NB4 (cell line): Measurements from ENCODE around the gene FLT4.

Experiments used
- DNase-seq: peaks from one replicate; pipeline ENCODE4 v3.0.0; 2010; ENCODE audit warnings: low read depth
- H3K4me3 ChIP-seq: one replicate; pipeline ENCODE4 v1.5.1; 2011; ENCODE audit warnings: mild to moderate bottlenecking, low read depth, low read length, moderate library complexity
- MYC ChIP-seq: IDR thresholded peaks from 2 replicates; pipeline ENCODE4 v1.6.1; 2011; ENCODE audit warnings: low read depth, low read length
- POLR2A ChIP-seq: IDR thresholded peaks from 2 replicates; pipeline ENCODE4 v1.6.1; 2011; ENCODE audit warnings: mild to moderate bottlenecking; ENCODE audit not compliant: insufficient read length; ENCODE audit errors: extremely low read depth
- TF ChIP-seq, protein P1 (sequence below): IDR thresholded peaks from 2 replicates; pipeline ENCODE4 v1.6.1; 2011; ENCODE audit warnings: low read depth, low read length
- TF ChIP-seq, protein P2 (sequence below): IDR thresholded peaks from one replicate; pipeline ENCODE4 v1.5.1; 2012; ENCODE audit warnings: low read depth, low read length

The FLT4 gene

DNA sequence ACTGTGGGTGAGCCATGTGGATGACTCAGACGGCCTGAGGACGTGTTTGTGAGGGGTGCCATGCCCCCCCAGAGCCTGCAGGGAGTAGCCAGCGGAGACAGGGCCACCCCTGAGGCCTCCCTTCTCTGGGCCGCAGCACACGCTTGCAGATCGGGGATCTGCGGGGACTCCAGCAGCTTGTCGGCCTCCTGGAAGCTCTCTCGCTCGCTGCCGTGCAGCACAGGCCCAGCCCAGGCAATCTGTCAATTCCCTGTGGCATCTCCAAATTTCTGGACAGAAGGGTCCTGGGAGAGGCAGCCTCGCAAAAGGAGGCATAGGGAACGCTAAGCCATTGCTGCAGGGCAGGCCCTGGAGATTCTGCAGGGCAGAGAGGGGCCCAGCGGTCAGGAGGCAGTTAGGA is 21.2 kb downstream of the FLT4 start:
- H3K4me3 ChIP-seq = no peak overlapping the region
- TF ChIP-seq MYC = no peak
- TF ChIP-seq, protein P1, sequence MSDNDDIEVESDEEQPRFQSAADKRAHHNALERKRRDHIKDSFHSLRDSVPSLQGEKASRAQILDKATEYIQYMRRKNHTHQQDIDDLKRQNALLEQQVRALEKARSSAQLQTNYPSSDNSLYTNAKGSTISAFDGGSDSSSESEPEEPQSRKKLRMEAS = no peak
- TF ChIP-seq POLR2A = no peak
- TF ChIP-seq, protein P2, sequence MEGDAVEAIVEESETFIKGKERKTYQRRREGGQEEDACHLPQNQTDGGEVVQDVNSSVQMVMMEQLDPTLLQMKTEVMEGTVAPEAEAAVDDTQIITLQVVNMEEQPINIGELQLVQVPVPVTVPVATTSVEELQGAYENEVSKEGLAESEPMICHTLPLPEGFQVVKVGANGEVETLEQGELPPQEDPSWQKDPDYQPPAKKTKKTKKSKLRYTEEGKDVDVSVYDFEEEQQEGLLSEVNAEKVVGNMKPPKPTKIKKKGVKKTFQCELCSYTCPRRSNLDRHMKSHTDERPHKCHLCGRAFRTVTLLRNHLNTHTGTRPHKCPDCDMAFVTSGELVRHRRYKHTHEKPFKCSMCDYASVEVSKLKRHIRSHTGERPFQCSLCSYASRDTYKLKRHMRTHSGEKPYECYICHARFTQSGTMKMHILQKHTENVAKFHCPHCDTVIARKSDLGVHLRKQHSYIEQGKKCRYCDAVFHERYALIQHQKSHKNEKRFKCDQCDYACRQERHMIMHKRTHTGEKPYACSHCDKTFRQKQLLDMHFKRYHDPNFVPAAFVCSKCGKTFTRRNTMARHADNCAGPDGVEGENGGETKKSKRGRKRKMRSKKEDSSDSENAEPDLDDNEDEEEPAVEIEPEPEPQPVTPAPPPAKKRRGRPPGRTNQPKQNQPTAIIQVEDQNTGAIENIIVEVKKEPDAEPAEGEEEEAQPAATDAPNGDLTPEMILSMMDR = no peak
- no peak for DNase-seq

DNA sequence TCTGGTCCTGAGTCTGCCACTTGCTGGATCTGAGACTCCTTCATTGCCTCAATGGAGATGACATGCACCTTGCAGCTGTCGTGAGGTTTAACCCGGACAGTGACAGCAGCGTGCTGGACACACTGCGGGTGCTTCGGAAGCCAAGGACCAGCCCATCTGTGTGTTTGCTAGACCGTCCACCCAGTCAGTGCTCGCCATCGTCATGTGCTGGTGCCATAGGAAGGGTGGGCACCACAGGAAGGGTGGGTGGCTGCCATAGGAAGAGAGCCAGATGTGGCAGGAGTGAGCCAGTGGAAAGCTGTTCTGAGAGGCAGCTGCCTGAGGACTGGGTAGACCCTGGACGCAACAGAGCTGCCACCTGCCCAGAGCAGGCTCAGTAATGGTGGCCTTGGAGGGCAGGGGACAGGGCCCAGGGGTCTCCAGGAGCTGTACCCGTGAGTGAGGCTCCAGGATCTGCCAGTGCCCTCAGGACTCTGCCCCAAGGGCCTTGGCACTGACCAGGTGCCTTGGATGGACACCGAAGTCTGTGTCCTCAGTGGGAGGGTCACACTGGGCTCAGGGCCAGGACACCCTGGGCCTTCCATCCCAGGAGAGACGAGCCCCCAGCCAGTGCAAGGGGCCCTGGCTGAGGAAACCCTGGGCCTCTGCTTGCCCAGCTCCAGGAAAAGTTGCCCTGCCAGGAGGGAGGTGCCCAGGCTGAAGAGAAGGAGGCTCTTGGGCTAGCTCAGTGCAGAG is 21.8 kb downstream of the FLT4 start:
- no peak overlapping the region for H3K4me3 ChIP-seq
- TF ChIP-seq, protein P1 = no peak
- TF ChIP-seq MYC (no peak), POLR2A (no peak)
- TF ChIP-seq, protein P2 = no peak
- no peak for DNase-seq

DNA sequence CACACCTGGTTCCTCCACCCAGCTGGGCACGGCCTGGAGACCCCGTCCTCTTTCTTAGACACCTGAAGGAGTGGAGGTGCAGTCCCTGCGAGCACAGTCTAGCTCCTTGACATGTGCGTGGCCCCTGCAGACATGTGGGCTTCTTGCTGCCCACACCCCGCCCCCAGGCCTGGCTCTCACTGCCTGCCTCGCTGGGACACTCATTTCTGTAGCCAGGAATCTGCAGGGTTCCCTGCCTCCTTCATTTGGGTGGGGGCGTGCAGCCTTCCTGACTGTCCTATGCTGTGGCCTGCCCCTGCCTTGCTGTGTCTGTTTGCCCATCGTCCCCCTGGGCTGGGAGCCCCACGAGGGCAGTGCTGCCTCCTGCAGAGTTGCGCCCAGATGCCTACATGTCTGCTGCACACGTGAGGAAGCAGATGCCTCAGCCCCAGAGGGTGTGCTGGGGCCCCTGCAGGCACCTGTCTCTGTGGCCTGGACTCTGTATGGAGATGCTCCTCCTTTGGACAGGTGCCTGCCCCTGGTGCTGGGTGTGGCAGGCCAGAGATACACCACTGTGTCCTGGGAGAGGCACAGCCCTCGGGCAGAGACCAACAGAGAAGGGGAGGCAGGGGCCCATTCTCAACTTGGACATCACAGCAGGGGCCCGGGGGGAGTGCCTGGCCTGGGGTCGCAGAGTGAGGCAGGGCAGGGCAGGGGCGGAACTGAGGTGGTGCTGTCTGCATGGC is 22.6 kb downstream of the FLT4 start:
- DNase-seq = no peak
- TF ChIP-seq, protein P1 = no peak
- no peak for TF ChIP-seq MYC
- TF ChIP-seq, protein P2 = no peak
- TF ChIP-seq POLR2A = no peak
- H3K4me3 ChIP-seq = no peak overlapping the region

DNA sequence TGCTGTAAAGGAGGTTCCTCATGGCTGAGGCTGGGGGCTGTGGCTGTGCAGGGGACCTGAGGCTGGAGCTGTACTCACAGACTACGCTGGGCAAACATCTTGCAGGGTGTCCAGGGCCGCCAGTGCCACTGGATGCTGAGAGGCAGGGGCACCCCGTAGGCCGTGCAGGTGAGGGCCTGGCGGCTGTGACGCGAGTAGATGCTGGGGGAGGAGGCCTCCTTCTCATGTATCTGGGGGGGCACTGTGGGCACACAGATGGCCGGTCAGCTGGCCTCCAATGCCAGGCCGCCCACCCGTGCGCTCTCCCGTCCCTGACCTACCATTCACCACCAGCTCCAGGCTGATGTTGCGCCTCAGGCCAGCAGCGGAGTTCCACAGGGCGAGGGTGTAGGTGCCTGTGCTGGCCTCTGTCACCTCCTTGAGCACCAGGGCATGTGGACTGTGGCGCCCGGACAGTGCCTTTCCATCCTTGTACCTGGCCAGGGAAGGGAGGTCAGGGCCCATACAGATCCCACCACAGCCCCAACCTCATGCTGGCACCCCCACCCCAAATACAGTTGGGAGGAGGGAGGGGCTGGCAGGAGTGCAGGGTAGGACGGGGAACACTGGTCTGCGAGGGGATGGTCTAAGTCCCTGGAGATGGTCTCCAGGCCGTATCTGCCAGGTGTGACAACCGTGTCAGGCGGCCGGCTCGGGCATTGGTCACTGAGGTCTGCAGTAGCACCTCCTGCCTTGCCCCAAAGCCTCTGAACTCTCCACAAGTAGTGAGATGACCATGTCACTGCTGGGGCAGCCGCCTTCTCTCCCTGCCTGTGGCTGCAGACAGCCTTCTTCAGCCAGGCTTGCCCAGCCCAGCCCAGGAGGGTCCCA is 23.4 kb downstream of the FLT4 start:
- TF ChIP-seq POLR2A (no peak), MYC (no peak)
- TF ChIP-seq, protein P2 = no peak
- TF ChIP-seq, protein P1 = no peak
- DNase-seq = no peak
- H3K4me3 ChIP-seq = no peak overlapping the region

DNA sequence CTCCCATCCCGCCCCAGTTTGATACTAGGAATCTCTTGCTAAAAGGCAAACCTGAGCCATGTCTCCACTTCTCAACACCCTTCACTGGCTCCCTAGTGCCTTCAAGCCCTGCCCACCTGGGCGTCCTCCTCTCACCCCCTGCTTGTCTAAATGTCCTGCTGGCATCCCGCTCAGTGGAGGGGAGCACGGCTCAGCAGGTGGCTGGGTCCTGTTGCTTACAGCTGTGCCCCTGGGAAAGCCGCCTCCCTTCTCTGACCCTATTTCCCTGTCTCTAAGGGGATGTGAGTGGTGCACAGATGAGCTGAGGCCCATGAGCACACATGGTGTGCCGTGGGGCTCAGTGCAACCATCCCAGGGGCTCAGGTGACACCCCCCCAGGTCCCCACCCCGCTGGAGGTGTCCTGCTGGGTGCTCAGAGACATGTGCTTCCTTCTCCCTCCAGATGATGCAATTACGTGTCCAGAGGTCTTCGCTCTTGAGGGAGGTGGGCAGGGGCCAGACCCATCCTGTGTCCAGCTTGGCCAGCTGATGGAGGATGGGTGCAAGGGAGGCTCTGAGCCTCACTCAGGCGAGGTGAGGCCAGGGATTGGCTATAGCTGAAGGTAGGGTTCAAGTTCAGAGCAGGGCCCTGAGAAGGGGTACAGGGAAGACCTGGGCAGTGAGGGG is 24.1 kb downstream of the FLT4 start:
- no peak for DNase-seq
- TF ChIP-seq, protein P1 = no peak
- TF ChIP-seq MYC (no peak), POLR2A (no peak)
- TF ChIP-seq, protein P2 = no peak

More for the DNA sequence above, 24.1 kb downstream of the FLT4 start:
- H3K4me3 ChIP-seq = no peak overlapping the region
